Measurements from ENCODE around the gene NOP53. TPM values are rescaled to one million over a fixed set of nuclear protein-coding genes. Genes with fewer than 3 reads are reported as not detected.

NOP53 gene
- total RNA-seq, 1 experiment from 2014 or later: 146 TPM

- H3K4me3 ChIP-seq (ENCODE audit: low read depth, low read length, poor library complexity, severe bottlenecking): no peak overlapping the region
- H3K27me3 ChIP-seq (replicated peaks; ENCODE audit: insufficient read depth, low read depth, low read length, poor library complexity): no peaks in the 10 kb centered on the region
- no TSS peak for BruUV-seq (replicated peaks)
- TF ChIP-seq EZH2 (IDR thresholded peaks at IDR 0.05; ENCODE audit: borderline replicate concordance, low read depth, low read length, poor library complexity, severe bottlenecking) (no peak), CTCF (conservative IDR thresholded peaks at IDR 0.05; ENCODE audit: low read depth, low read length) (no peak)
- H3K36me3 ChIP-seq (ENCODE audit: insufficient read depth, low read length, poor library complexity, severe bottlenecking): no peaks in the 10 kb centered on the region
- H3K9me3 ChIP-seq (ENCODE audit: low read depth, low read length, poor library complexity, severe bottlenecking): no peaks in the 10 kb centered on the region
- intact Hi-C loops (cut with micrococcal nuclease; ENCODE audit: unreplicated experiment): no loop called here
- ChIA-PET CTCF (no interaction called here), POLR2A (ENCODE audit: low non-redundant PET) (no interaction called here)
- no peaks in the 10 kb centered on the region for H3K4me1 ChIP-seq (ENCODE audit: insufficient read depth, low read length, poor library complexity, severe bottlenecking)
- H3K27ac ChIP-seq (ENCODE audit: low read depth, low read length, poor library complexity, severe bottlenecking): no peak overlapping the region
- no peak for DNase-seq (ENCODE audit: low spot score)
Observed at GRCh38 chr19:47797996-47798903, 52.9 kb downstream of the NOP53 start.

DNA sequence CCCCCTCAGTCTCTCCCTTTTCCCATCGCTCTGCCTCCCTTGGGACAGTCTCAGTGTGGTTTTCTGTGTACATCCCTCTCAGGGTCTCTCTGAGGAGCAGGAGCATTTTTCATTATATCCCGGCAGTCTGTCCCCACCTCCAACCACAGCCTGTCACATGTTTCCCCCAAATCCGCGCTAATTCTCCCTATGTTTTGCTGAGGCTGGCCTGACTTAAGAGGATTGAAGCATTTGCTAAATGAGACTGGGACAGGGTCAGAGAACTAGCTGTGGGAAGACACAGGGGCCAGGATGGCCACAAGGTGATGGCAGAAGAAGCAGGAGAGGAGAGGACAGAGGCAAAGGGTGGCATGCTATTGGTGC is 53.5 kb downstream of the NOP53 start:
- Histone ChIP-seq H3K27me3 (replicated peaks; ENCODE audit: insufficient read depth, low read depth, low read length, poor library complexity) (no peaks in the 10 kb centered on the region), H3K4me3 (ENCODE audit: low read depth, low read length, poor library complexity, severe bottlenecking) (no peak overlapping the region), H3K36me3 (ENCODE audit: insufficient read depth, low read length, poor library complexity, severe bottlenecking) (no peaks in the 10 kb centered on the region), H3K9me3 (ENCODE audit: low read depth, low read length, poor library complexity, severe bottlenecking) (no peaks in the 10 kb centered on the region), H3K4me1 (ENCODE audit: insufficient read depth, low read length, poor library complexity, severe bottlenecking) (no peaks in the 10 kb centered on the region), H3K27ac (ENCODE audit: low read depth, low read length, poor library complexity, severe bottlenecking) (no peak overlapping the region)
- no TSS peak for BruUV-seq (replicated peaks)
- POLR2A ChIA-PET (ENCODE audit: low non-redundant PET): no interaction called here
- CTCF ChIA-PET: no interaction called here
- intact Hi-C loops (cut with micrococcal nuclease; ENCODE audit: unreplicated experiment): no loop called here
- TF ChIP-seq EZH2 (IDR thresholded peaks at IDR 0.05; ENCODE audit: borderline replicate concordance, low read depth, low read length, poor library complexity, severe bottlenecking) (no peak), CTCF (conservative IDR thresholded peaks at IDR 0.05; ENCODE audit: low read depth, low read length) (no peak)
- DNase-seq (ENCODE audit: low spot score): no peak

GRCh38 chr19:47801270-47801669 is 55.9 kb downstream of the NOP53 start:
- Histone ChIP-seq H3K4me1 (ENCODE audit: insufficient read depth, low read length, poor library complexity, severe bottlenecking) (no peaks in the 10 kb centered on the region), H3K27me3 (replicated peaks; ENCODE audit: insufficient read depth, low read depth, low read length, poor library complexity) (no peaks in the 10 kb centered on the region), H3K4me3 (ENCODE audit: low read depth, low read length, poor library complexity, severe bottlenecking) (no peak overlapping the region), H3K9me3 (ENCODE audit: low read depth, low read length, poor library complexity, severe bottlenecking) (no peaks in the 10 kb centered on the region), H3K27ac (ENCODE audit: low read depth, low read length, poor library complexity, severe bottlenecking) (no peak overlapping the region), H3K36me3 (ENCODE audit: insufficient read depth, low read length, poor library complexity, severe bottlenecking) (no peaks in the 10 kb centered on the region)
- DNase-seq (ENCODE audit: low spot score): no peak
- ChIA-PET CTCF (no interaction called here), POLR2A (ENCODE audit: low non-redundant PET) (no interaction called here)
- TF ChIP-seq CTCF (conservative IDR thresholded peaks at IDR 0.05; ENCODE audit: low read depth, low read length) (no peak), EZH2 (IDR thresholded peaks at IDR 0.05; ENCODE audit: borderline replicate concordance, low read depth, low read length, poor library complexity, severe bottlenecking) (no peak)
- no TSS peak for BruUV-seq (replicated peaks)
- intact Hi-C loops (cut with micrococcal nuclease; ENCODE audit: unreplicated experiment): no loop called here
